Mucosa of rectum (tissue), 2 donors: Measurements from ENCODE around the gene VSIR.
A peak's percentile ranks its signal among the peaks of the same experiment; 100 is the strongest.

Experiments
- H3K27ac ChIP-seq, 2 donors: one replicate each; pipeline ENCODE4 v1.7.0; 2013; ENCODE audit warnings: inconsistent platforms in 2 of 2, low read depth in 2 of 2, low read length in 2 of 2
- H3K27me3 ChIP-seq, 2 donors: one replicate each; pipeline ENCODE4 v1.7.0; 2013; ENCODE audit warnings: low read length in 2 of 2; ENCODE audit not compliant: control insufficient read depth in 2 of 2, insufficient read depth in 2 of 2
- H3K36me3 ChIP-seq, 2 donors: one replicate each; pipeline ENCODE4 v1.7.0; 2013; ENCODE audit warnings: low read length in 2 of 2; ENCODE audit not compliant: control insufficient read depth in 2 of 2, insufficient read depth in 2 of 2
- H3K4me1 ChIP-seq, 2 donors: one replicate each; pipeline ENCODE4 v1.7.0; 2013; ENCODE audit warnings: low read length in 2 of 2, mild to moderate bottlenecking in 1 of 2; ENCODE audit not compliant: control insufficient read depth in 2 of 2, insufficient read depth in 2 of 2
- H3K4me3 ChIP-seq, 2 donors: one replicate each; pipeline ENCODE4 v1.7.0; 2013; ENCODE audit warnings: low read length in 2 of 2
- H3K9ac ChIP-seq, 2 donors: one replicate each; pipeline ENCODE4 v1.7.0; 2013; ENCODE audit warnings: low read length in 2 of 2, low read depth in 1 of 2, mild to moderate bottlenecking in 1 of 2
- H3K9me3 ChIP-seq, 2 donors: one replicate each; pipeline ENCODE4 v1.7.0; 2013; ENCODE audit warnings: low read length in 2 of 2; ENCODE audit not compliant: control insufficient read depth in 2 of 2
- donor health status: healthy.
- donor health status: Normal muscosa, but diverticular disease.

VSIR gene

GRCh38 chr10:71773221-71773971 is at the start of gene VSIR:
Gene VSIR, minus strand, starts transcription at chr10:71773520. Its CDS starts 81 bp downstream, at chr10:71773439.
- H3K4me1 ChIP-seq: peaks cover 55 to 57% of the 10 kb centered on the region in 2 donors

GRCh38 chr10:71821909-71822763 is 48.8 kb upstream of the VSIR start:
- H3K36me3 ChIP-seq: peaks cover 81 to 93% of the 10 kb centered on the region in 2 donors
- no peaks in the 10 kb centered on the region for H3K27me3 ChIP-seq
- no peak overlapping the region for H3K9ac ChIP-seq
- no peaks in the 10 kb centered on the region for H3K4me1 ChIP-seq
- no peaks in the 10 kb centered on the region for H3K9me3 ChIP-seq
- H3K4me3 ChIP-seq: no peak overlapping the region
- H3K27ac ChIP-seq: no peak overlapping the region

More at GRCh38 chr10:71773221-71773971, at the start of gene VSIR:
- Histone ChIP-seq H3K9ac (peak within 1 kb of the TSS; percentile 96), H3K9me3 (no peaks in the 10 kb centered on the region), H3K4me3 (peak within 1 kb of the TSS; percentile 86 to 92), H3K36me3 (no peaks in the 10 kb centered on the region), H3K27ac (peak within 1 kb of the TSS; percentile 97), H3K27me3 (no peaks in the 10 kb centered on the region)

- Histone ChIP-seq H3K27ac (no peak overlapping the region), H3K9ac (no peak overlapping the region), H3K36me3 (peaks cover 77 to 94% of the 10 kb centered on the region in 2 donors), H3K27me3 (no peaks in the 10 kb centered on the region), H3K4me3 (no peak overlapping the region), H3K4me1 (no peaks in the 10 kb centered on the region), H3K9me3 (no peaks in the 10 kb centered on the region)
Observed at GRCh38 chr10:71820966-71821365, 47.6 kb upstream of the VSIR start.

- Histone ChIP-seq H3K9ac (no peak overlapping the region), H3K4me3 (no peak overlapping the region), H3K4me1 (no peaks in the 10 kb centered on the region), H3K36me3 (peaks cover 73 to 89% of the 10 kb centered on the region in 2 donors), H3K9me3 (no peaks in the 10 kb centered on the region), H3K27ac (no peak overlapping the region), H3K27me3 (no peaks in the 10 kb centered on the region)
Observed at GRCh38 chr10:71819985-71820384, 46.7 kb upstream of the VSIR start.

- peaks cover 69 to 84% of the 10 kb centered on the region in 2 donors for H3K36me3 ChIP-seq
- no peaks in the 10 kb centered on the region for H3K9me3 ChIP-seq
- H3K9ac ChIP-seq: no peak overlapping the region
- no peak overlapping the region for H3K27ac ChIP-seq
- no peak overlapping the region for H3K4me3 ChIP-seq
- no peaks in the 10 kb centered on the region for H3K27me3 ChIP-seq
- H3K4me1 ChIP-seq: no peaks in the 10 kb centered on the region
Observed at GRCh38 chr10:71819441-71819861, 46.1 kb upstream of the VSIR start.

- Histone ChIP-seq H3K9me3 (no peaks in the 10 kb centered on the region), H3K4me3 (no peak overlapping the region), H3K36me3 (peaks cover 65 to 78% of the 10 kb centered on the region in 2 donors), H3K27ac (no peak overlapping the region), H3K4me1 (no peaks in the 10 kb centered on the region), H3K9ac (no peak overlapping the region), H3K27me3 (no peaks in the 10 kb centered on the region)
Observed at GRCh38 chr10:71818674-71819260, 45.4 kb upstream of the VSIR start.

- Histone ChIP-seq H3K4me1 (no peaks in the 10 kb centered on the region), H3K9ac (no peak overlapping the region), H3K27ac (no peak overlapping the region), H3K36me3 (peaks cover 64 to 70% of the 10 kb centered on the region in 2 donors), H3K27me3 (no peaks in the 10 kb centered on the region), H3K9me3 (no peaks in the 10 kb centered on the region), H3K4me3 (no peak overlapping the region)
Observed at GRCh38 chr10:71817831-71818655, 44.7 kb upstream of the VSIR start.

- Histone ChIP-seq H3K9me3 (no peaks in the 10 kb centered on the region), H3K4me3 (no peak overlapping the region), H3K4me1 (no peaks in the 10 kb centered on the region), H3K27ac (no peak overlapping the region), H3K27me3 (no peaks in the 10 kb centered on the region), H3K36me3 (peaks cover 60 to 64% of the 10 kb centered on the region in 2 donors), H3K9ac (no peak overlapping the region)
Observed at GRCh38 chr10:71816936-71817618, 43.8 kb upstream of the VSIR start.

- Histone ChIP-seq H3K27ac (no peak overlapping the region), H3K9me3 (no peaks in the 10 kb centered on the region), H3K36me3 (peaks cover 54 to 58% of the 10 kb centered on the region in 2 donors), H3K4me3 (no peak overlapping the region), H3K4me1 (no peaks in the 10 kb centered on the region), H3K9ac (no peak overlapping the region), H3K27me3 (no peaks in the 10 kb centered on the region)
Observed at GRCh38 chr10:71816421-71816851, 43.1 kb upstream of the VSIR start.
